SU-DHL-6 (cell line): ENCODE measurements around the gene RPS5.

Experiments used
- CTCF ChIP-seq: fragments of 200-600 bp; sonication (generic); IDR thresholded peaks from one replicate; pipeline ENCODE4 v1.5.1; 2017; ENCODE audit warnings: antibody characterized with exemption, mild to moderate bottlenecking, low read length, moderate library complexity; ENCODE audit not compliant: insufficient read depth, poor library complexity, severe bottlenecking
- EZH2phosphoT487 ChIP-seq: fragments of 200-600 bp; sonication (generic), shearing (Covaris generic); conservative IDR thresholded peaks from 2 replicates; pipeline ENCODE4 v1.6.1; 2018; ENCODE audit warnings: mild to moderate bottlenecking, antibody characterized with exemption, low read length, moderate library complexity, mixed read lengths

DNA sequence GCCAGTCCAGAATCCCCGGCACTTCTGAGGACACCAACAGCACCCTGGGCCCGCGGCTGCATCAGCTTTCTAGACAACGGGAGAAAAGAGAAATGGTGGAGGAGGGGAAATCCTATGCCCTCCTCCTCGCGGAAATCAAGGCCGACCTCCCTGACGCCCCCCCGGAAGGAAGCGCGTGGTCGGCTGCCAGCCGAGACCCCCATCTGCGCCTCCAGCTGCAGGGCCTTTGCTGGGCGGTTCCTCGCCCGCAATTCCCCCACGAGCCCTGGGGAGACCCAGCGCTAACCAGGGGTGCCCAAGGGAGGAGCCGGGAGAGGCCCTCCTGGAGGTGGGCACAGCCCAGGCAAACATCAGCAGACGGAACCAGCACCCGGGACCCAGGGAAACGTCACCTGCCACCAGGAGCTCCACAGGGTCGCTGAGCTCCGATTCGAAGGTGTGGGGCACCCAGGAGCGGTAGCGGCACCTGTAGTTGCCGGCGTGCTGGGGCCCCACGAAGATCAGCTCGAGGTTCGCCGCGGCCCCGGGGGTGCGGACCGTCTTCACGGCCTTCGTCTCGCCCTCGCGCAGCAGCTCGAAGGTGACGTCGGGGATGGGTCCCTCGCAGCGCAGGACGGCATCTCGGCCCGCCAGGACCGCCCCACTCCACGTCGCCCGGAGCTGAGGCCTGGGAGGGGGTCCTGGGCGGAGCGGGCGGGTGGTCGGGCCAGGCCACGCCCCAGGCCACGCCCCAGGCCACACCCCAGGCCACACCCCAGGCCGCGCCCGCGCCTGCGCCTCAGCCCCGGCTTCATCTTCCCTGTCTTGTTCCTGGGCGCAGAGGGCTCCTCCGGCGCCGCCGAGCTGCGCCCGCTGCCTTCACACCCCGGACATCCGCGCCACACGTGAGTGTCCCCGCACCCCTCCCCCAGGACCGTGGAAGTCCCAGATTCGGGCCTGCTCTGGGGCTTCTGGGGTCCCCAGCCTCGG lies 39.8 kb upstream of the RPS5 start:
- TF ChIP-seq CTCF = no peak
- no peak for TF ChIP-seq EZH2phosphoT487
